HG02840 (cell line): ENCODE data around the gene PKM.

ENCODE experiments used
- ATAC-seq: cut with Tn5 transposase; IDR thresholded peaks from one replicate; pipeline ENCODE4 v1.9.1; 2021; ENCODE audit warnings: mild to moderate bottlenecking, moderate library complexity, moderate number of reproducible peaks; ENCODE audit not compliant: unreplicated experiment, low FRiP score

The PKM gene

DNA sequence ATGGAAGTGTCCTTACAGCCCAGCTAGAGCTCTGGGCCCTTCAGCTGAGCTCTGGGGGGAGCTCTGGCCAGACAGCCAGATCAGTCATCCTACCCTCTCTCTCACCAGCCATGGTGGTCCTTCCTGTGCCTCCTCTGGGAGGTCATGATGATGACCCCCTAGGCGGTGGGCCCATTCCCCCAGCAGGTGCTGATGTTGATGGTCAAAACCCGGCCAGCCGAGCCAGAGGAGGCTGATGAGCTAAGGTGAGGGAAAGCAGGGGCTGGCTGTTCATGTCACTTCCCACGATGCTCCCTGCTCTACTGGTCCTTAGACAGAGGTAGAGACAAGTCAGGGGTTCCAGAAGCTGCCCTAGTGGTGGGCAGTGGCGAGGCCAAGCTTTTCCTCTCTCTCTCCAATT lies 68.4 kb downstream of the PKM start:
- no peak for ATAC-seq

DNA sequence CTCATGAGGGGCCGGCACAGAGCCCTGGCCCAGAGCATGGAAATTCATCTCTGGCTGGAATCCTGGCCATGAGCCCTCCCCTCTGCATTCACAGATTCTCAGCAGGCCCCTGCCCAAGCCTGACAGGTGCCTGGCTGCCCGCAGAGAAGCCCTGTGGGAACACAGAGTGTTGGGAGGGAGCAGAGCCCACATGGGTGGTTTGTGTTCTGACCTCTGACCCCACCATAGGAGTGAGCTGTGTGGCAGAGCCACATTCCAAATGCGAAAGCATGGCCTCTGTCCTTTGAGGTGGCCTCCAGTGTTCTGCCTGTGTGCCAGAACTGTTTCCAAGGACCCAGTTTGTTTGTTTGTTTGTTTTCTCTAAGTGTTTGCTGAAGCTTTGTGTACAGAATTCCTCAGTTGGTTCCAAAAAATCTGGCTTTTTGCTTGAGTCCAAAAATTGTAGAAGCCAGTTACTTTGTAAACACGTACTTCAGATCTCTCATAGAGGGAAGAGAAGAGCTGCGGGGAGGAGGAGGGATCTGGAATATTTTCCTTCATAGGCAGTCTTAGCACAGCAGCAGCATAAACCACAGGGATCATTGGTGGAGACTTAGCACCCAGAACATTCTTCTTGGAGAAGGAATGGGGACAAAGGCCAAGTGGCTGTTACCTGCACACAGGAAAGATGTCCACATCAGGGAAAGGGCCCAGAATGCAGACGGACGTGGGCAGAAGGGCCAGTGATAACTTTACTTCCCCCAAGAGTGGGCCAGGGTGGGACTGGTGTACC lies 69.4 kb downstream of the PKM start:
- ATAC-seq = no peak

DNA sequence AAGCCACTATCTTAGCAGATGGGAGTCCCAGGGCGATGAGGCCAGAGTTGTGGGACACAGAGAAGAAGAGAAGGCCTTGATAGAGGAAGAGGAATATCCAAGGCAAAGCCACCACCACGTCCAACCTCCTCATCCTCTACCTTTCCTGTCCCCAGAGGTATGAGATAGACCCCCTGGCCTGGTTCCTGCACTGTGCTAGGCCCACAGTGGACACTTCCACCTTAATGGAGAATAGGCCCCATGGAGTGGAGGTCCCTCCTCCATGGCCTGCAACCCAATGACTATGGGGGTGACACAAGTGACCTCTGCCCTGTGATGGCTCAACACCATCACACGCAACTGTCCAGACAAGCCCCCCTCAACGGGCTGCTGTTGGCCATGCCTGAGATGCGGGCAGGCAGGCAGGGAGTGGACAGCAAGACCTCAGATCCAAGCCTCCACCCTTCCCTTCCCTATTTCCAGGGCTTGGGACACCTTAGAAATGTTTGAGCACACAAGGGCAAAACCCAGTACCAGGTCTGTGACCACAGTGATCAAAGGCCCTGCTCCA lies 70.2 kb downstream of the PKM start:
- ATAC-seq = no peak

DNA sequence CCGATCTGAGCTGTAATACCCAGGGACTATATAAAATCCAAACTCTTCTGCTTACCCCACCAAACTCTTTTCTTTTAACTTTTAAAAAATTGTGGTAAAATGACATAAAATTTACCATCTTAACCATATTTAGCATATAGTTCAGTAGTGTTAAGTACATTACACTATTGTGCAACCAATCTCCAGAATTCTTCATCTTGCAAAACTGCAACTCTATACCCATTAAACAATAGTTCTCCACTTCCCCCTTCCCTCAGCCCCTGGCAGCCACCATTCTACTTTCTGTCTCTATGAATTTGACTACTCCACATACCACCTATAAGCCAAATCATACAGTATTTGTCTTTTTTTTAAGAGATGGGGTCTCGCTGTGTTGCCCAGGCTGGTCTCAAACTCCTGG lies 74.1 kb downstream of the PKM start:
- ATAC-seq = no peak

DNA sequence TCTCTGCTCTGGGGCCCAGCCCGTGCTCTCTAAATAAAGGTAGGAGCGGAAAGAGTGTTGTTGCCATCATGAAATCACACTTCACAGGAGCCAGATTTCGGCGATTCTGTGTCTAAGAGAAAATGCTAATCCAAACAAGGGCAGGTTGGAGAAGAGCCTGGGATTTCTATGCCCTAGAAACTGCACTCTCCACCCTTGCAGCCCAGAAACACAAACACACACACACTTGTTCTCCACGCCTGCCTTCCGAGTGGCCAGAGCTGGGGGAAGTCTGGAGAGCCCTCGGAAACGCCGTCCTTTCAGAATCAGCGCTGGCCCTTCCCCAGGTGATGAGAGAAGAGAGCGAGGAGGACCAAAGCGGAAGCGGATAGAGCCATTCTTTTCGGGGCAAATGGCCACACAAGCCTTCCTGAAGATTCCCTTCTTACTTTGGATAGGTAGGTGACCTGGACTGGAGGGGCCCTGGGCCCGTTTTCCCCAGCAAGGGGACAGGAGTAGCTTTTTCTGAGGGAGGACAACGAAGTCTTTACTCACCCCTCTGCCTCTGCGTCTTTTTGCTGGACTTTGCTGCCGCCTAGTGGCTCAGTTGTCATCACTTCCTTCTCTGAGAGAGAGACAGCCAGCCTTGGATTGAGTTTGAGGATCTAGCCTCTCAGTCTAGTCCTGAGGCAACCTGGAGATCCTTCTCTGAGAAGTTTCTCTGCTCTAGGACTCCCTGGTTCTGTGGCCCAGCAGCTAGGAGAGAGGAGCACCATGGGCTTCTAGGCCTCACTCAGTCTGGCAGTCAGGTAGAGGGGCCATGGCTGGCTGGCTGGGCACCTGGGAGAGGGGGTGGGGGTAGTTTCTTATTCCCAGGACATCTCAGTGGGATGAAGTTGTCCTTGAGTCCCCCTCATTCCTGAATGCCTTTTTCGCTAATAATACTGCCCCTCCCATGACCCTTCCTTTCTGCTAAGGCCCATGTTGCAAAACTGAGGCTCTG lies 75.1 kb downstream of the PKM start:
- ATAC-seq = no peak

DNA sequence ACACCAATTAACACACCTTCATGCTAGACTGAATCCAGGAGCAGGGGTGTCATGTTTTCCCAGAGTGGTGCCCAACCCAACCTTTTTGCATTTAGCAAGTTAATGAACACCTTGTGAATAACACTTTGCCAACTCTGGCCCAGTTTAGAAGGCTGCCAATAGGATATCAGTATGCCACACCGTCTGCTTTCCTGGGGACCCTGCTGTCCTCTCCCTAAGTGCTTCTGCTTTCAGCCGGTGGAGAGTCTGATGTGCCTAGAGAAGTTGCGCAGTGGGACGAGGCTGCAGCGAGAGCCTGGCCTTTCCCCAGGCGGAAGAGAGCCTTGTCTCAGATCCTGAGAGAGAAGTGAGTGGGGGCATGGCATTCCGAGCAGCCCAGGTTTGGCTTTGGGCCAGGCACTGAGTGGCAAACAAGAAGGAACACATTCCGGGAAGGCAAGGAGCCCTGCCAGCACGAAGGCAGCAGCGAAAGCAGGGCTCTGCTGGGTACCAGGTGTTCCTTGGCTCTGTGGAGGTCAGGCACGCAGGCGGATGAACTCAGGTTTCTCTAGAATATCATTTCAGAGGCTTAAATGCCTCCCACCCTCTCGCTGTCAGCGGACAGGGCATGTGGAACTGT lies 75.9 kb downstream of the PKM start:
- no peak for ATAC-seq

DNA sequence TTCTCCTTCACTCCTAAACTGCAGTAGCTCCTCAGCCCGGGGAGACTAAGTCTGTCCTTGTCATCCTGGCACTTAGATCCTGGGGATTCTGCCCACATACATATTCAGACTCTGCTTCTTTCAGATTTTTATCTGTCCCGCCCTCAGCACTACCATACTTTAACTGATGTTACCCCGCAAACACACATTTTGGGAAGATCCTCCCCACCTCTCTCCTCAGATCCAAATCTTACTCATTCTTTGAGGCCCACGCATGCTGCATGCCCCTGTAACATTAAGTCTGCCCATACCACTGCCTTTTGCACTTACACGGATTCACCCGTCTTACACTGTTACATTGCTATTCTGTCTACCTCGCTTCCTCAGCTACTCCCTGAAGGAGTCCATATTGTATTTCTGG lies 76.7 kb downstream of the PKM start:
- ATAC-seq = no peak

DNA sequence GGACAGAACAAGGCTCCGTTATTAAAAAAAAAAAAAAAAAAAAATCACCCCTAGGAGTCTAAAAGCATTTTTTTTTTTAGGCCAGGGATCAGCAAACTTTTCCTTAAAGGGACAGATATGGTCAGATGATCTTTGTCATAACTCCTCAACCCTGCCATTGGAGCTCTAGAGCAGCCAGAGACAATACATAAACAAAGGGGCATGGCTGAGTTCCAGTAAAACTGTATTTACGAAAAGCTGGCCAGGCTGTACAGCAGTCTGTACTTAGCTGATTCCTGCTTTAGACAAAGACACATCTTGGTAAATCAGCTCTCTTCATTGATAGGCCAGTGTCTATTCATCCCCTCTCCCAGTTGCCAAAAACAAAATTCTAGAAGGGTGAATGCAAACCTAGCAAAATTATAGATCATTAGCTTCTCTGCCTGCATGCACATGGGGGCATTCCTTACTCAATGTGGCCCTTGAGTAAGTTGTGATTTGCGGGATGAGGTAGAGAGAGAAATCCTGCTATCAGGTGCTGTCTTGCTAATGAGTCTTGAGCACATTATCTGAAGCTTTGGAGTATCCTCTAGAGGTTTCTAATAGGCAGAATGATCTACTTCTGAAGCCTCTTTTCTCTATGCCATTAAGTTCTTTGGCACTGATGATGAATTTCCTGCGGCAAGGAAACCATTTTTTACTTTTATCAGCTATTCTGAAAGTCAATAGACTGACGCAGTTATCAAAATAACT lies 77.6 kb downstream of the PKM start:
- no peak for ATAC-seq
